ENCODE measurements around the gene CLIC1.
"Not testable (repeated sequence)": the region's sequence is repeated elsewhere in the genome, so short reads cannot be mapped to it uniquely, and the experiment has no call there.

The CLIC1 gene

DNA sequence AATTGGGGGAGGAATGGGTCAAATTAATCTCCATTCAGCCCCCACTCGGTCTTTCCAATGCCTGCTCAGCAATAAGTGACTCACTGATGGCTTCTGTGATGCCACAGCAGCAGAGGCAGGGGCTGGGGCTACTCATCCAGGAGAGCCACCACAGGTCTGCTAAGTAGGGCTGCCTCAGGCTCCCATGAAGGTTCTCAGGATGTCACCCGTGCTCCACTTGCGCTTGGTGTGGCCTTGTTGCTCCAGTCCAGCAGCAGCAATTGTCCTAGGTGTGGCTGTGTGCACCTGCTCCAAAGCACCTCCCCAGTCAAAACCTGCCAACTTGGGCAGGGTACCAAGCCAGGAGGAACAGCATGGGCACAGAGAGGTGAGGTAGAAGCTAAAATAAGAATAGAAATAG, 14.2 kb downstream of the CLIC1 start:
- no peak for DNase-seq (ENCODE audit: low spot score)

DNA sequence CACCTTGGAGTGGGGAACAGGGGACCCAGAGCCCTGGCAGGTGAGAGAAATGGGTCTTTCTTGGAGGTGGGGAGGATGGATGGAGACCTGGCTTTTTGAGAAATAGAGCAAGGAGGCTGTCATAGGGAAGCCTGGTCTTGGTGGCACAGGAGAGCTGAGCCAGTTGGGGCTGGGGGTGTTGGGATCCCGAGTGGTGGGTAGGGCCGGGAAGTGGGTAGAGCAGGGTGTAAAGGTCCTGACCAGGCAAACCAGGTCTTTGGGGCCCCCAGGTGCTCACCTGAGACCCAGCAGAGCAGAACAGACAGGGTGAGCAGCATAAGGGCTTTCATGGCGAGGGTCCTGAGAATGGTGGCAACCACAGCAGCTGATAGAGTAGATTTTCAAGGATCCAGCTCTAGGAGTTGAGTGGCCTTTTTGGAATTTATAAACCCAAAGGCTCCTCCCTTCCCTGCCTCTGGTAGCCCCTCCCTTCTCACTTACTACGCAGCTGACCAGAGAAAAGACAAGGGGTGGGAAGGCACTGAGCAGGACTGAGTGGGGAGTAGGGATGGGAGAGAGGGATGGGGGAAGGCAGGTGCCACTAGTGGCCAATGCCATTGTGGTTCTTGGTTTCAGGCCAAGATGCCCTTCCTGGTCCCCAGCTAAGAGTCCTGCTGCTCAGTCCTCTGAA, 14.8 kb downstream of the CLIC1 start, which contains the start of gene LY6G6C:
Gene LY6G6C, minus strand, starts transcription at position 396 of the 670 bp plus-strand sequence. Its CDS starts 67 bp downstream, at position 329.
- no peak for DNase-seq (ENCODE audit: low spot score)

DNA sequence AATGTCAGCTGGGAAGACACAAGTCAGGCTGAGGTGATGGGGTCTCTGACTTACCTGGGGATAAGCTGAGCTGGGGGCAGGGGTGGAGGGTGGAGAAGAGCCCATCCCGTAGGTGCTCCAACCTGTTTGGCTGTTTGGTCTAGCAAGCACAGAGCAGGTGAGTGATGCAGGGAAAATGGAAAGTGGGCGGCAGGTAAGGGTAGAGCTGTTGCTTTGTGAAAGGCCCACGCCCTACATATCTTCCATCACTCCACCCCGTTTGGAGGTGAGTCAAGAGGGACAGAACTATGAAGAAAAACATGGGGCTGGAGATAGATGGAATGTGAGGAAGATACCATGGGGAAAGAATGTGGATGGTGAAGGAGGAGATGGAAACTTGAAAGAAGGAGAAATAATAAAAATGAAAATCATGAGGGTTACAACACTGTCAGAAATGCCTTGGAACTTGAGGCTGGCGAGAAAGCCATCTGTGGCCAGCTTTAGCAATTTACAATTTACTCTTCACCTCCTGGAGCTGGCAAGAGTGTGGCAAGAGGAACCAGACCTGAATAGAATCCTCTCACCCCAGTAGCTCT, 16.0 kb downstream of the CLIC1 start:
- DNase-seq (ENCODE audit: low spot score) = no peak

- no peak for DNase-seq (ENCODE audit: low spot score)
These were observed 17.3 kb downstream of the CLIC1 start for GRCh38 chr6:31719001-31719400.

DNA sequence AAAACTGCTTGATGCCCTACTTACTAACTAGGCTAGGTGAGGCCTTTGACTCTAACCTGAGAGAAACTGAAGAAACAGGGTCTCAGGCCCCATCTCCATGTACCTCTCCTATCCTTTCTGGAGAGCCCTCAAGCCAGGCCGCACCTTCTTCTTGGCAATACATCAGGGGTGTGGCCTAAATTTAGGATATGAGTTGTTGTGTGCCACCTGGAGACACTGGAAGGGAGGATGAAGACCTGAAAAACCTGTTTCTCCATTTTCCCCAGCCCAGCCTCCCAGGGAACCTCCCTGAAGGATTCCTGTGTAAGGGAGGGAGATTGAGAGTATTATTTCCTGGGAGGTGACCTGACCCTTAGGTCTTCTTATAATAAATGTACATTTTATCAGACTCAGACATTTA, 18.1 kb downstream of the CLIC1 start:
- DNase-seq (ENCODE audit: low spot score) = no peak

GRCh38 chr6:31717499-31718222, 18.7 kb downstream of the CLIC1 start:
- DNase-seq (ENCODE audit: low spot score) = no peak

GRCh38 chr6:31715022-31715958, 21.0 kb downstream of the CLIC1 start, which contains the start of gene LY6G6D:
LY6G6D (plus strand) TSS chr6:31715348; CDS start chr6:31715356, 8 bp downstream.
- DNase-seq (ENCODE audit: low spot score) = no peak

- no peak for DNase-seq (ENCODE audit: low spot score)
These were observed 22.2 kb downstream of the CLIC1 start for GRCh38 chr6:31713991-31714684.

- DNase-seq (ENCODE audit: low spot score) = no peak
These were observed 22.9 kb downstream of the CLIC1 start for GRCh38 chr6:31713465-31713864.

GRCh38 chr6:31712296-31712695, 24.0 kb downstream of the CLIC1 start:
- DNase-seq (ENCODE audit: low spot score) = no peak

GRCh38 chr6:31711233-31711632, 25.1 kb downstream of the CLIC1 start:
- DNase-seq (ENCODE audit: low spot score) = no peak

DNA sequence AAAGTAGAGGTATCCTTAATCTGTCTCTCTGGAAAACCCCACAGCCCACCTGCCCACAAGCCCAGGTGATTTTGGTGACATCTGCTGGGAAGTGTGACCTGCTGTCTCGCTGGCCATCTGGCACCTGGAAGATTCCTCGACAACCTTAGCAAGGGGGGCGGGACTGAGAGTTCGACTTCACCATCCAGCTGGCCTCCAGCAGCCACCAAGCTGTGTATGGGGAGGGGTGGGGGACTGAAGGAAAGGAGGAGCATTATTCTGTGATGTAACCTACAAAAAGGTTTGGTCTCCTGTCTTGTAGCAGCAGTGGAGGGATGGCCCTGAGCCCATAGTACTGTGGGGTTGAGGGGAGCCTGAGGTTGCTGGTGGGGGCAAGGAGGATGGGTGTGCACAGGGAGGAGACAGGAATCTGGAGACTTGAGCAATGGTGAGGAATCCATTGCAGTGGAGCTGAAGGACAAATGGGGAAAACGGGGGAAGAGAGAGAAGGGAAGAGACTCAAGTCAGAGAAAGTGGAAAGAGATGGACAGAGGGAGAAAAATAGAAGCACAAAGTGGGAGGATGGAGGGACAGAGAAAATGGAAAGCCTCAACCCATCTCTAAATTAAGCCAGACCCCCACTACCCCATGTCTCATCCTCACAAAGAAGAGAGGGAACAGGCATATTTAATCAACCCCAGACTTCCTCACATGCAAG, 25.7 kb downstream of the CLIC1 start:
- DNase-seq (ENCODE audit: low spot score) = no peak

- DNase-seq (ENCODE audit: low spot score) = not testable (repeated sequence)
These were observed 27.2 kb downstream of the CLIC1 start for GRCh38 chr6:31709157-31709556.

DNA sequence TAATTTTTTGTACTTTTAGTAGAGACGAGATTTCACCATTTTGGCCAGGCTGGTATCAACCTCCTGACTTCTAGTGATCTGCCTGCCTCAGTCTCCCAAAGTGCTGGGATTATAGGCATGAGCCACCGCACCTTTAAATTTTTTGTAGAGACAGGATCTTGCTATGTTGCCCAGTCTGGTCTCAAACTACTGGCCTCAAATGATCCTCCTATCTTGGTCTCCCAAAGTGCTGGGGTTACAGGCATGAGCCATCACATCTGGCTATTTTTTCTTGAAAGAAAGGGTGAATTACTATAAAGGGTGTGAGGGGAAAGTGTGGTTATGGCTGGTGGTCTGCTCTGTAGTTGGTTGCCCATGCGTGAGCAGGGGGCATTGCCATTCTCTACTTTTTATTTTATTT, 28.1 kb downstream of the CLIC1 start:
- no peak for DNase-seq (ENCODE audit: low spot score)

DNA sequence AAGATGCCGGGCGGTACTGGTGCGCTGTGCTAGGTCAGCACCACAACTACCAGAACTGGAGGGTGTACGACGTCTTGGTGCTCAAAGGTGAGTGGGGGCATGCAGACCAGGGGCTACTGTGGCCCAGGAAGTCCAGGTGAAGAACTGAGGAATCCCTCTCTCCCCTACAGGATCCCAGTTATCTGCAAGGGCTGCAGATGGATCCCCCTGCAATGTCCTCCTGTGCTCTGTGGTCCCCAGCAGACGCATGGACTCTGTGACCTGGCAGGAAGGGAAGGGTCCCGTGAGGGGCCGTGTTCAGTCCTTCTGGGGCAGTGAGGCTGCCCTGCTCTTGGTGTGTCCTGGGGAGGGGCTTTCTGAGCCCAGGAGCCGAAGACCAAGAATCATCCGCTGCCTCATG, 28.6 kb downstream of the CLIC1 start:
- DNase-seq (ENCODE audit: low spot score) = no peak

DNA sequence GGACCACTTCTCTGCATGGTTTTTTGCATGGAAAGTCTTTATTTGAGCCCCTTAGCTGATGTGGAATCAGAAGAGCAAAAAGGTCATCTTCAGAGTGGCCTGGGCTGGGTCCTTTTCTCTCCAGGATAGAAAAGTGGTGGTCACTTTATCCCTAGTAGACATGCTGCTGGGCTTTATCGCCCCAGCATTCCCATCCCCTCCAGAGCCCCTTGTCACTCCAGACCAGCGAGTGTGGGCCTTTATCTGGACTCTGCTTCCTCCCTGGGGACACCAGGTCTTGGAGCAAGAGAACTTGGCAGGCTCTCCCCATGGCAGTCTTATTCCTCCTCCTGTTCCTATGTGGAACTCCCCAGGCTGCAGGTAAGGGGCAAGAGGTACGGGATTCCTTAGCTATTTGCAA, 29.7 kb downstream of the CLIC1 start, which contains the start of gene LY6G6F:
Gene LY6G6F, plus strand, starts transcription at position 268 of the 400 bp plus-strand sequence. Its CDS starts 41 bp downstream, at position 309.
- no peak for DNase-seq (ENCODE audit: low spot score)

GRCh38 chr6:31705931-31706330, 30.4 kb downstream of the CLIC1 start:
- no peak for DNase-seq (ENCODE audit: low spot score)

GRCh38 chr6:31702819-31703716, 33.3 kb downstream of the CLIC1 start, which contains the start of gene ABHD16A:
ABHD16A (minus strand) TSS chr6:31703324; CDS start chr6:31703281, 43 bp downstream.
- DNase-seq (ENCODE audit: low spot score) = peak; percentile 98

- no peak for DNase-seq (ENCODE audit: low spot score)
These were observed 33.9 kb downstream of the CLIC1 start for GRCh38 chr6:31702405-31702818.

Data from globus pallidus (tissue), 1 donor.